Measurements from ENCODE around the gene CD2BP2.
"Not testable (repeated sequence)": the region's sequence is repeated elsewhere in the genome, so short reads cannot be mapped to it uniquely, and the experiment has no call there.

The CD2BP2 gene

DNA sequence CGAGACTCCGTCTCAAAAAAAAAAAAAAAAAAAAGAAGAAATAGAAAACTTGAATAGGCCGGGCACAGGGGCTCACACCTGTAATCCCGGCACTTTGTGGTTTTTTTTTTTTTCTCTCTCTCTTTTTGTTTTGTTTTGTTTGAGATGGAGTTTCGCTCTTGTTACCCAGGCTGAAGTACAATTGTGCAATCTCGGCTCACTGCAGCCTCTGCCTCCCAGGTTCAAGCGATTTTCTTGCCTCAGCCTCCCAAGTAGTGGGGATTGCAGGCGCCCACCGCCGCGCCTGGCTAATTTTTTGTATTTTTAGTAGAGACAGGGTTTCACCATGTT, 11.7 kb downstream of the CD2BP2 start:
- H3K4me1 Mint-ChIP-seq: peaks cover 15% of the 10 kb centered on the region
- DNase-seq, ATAC-seq, H3K27ac Mint-ChIP-seq, H3K4me3 Mint-ChIP-seq, H3K9me3 Mint-ChIP-seq, H3K27me3 Mint-ChIP-seq: not testable (repeated sequence)

- Mint-ChIP-seq H3K4me3 (no peak overlapping the region), H3K9me3 (no peaks in the 10 kb centered on the region), H3K27ac (peak overlapping the region in 1 of 2 donors; percentile 27), H3K27me3 (no peaks in the 10 kb centered on the region), H3K4me1 (peaks cover 15% of the 10 kb centered on the region)
- ATAC-seq (no peak), DNase-seq (peak in 1 of 2 donors; percentile 9)
Measured at GRCh38 chr16:30342751-30343490, 12.2 kb downstream of the CD2BP2 start.

DNA sequence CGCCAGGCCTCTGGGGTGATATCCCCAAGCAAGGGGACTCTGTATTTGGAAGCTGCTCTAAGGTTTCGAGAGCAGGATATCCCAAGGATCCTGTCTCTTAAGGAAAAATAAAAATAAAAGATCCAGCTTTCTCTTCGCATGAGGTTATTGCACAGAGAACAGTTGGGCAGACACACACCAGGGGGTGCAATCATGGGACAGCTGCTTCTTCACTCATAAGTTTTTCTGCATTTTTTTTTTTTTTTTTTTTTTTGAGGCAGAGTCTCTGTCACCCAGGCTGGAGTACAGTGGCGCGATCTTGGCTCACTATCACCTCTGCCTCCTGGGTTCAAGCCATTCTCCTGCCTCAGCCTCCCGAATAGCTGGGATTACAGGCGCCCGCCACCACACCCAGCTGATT, 13.1 kb downstream of the CD2BP2 start:
- Mint-ChIP-seq H3K27ac (peak overlapping the region in 1 of 2 donors; percentile 71), H3K4me1 (peaks cover 15% of the 10 kb centered on the region)
- ATAC-seq, DNase-seq, H3K27me3 Mint-ChIP-seq, H3K4me3 Mint-ChIP-seq, H3K9me3 Mint-ChIP-seq: not testable (repeated sequence)

DNA sequence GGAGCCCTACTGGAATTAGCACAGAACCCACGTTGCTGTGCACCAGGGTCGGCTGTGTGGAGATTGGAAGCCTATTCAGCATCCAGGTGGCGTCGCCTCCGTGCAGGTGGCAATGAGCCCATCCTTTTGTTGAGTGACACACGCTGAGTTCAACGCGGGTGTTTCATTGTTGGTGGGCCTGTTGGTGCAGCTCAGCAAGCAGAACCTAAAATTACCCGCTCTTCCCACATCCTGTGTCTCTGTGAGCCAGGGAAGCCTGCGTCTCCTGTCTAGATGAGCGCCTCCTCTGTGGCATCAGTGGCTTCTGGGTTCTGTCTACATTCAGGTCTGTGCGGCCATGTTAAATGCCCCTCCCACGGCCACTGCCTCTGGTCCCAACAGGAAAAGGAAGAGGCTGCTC, 14.5 kb downstream of the CD2BP2 start:
- H3K27ac Mint-ChIP-seq: peak overlapping the region in 1 of 2 donors; percentile 65
- no peaks in the 10 kb centered on the region for H3K27me3 Mint-ChIP-seq
- H3K4me1 Mint-ChIP-seq: peaks cover 22% of the 10 kb centered on the region
- ATAC-seq: peak; percentile 56
- no peak for DNase-seq
- H3K4me3 Mint-ChIP-seq: peak overlapping the region in 1 of 2 donors; percentile 56
- no peaks in the 10 kb centered on the region for H3K9me3 Mint-ChIP-seq

DNA sequence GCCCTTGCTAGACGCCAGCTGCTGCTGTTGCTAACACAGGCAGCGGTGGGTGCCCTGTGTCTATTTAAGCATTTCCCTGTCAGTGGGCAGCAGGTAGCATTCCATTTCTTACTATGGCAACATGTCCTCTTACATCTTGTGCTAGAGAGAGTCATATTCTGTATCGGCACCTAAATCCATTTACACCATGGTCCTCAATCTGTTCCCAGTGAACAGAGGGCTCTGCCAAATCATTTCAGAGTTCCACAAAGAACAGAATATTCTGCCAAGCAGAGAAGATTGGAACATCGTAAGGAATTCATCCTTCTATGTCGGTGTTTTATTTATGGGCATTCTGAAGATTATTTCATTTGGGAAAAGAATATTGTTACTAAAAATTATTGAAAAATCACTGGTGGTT, 16.4 kb downstream of the CD2BP2 start:
- DNase-seq, ATAC-seq, H3K27ac Mint-ChIP-seq, H3K9me3 Mint-ChIP-seq, H3K27me3 Mint-ChIP-seq, H3K4me3 Mint-ChIP-seq: not testable (repeated sequence)
- peaks cover 27% of the 10 kb centered on the region for H3K4me1 Mint-ChIP-seq

- not testable (repeated sequence) for H3K4me3 Mint-ChIP-seq, H3K27me3 Mint-ChIP-seq, ATAC-seq, H3K27ac Mint-ChIP-seq, H3K9me3 Mint-ChIP-seq, DNase-seq
- H3K4me1 Mint-ChIP-seq: peaks cover 27% of the 10 kb centered on the region
Measured at GRCh38 chr16:30337964-30338357, 17.1 kb downstream of the CD2BP2 start.

DNA sequence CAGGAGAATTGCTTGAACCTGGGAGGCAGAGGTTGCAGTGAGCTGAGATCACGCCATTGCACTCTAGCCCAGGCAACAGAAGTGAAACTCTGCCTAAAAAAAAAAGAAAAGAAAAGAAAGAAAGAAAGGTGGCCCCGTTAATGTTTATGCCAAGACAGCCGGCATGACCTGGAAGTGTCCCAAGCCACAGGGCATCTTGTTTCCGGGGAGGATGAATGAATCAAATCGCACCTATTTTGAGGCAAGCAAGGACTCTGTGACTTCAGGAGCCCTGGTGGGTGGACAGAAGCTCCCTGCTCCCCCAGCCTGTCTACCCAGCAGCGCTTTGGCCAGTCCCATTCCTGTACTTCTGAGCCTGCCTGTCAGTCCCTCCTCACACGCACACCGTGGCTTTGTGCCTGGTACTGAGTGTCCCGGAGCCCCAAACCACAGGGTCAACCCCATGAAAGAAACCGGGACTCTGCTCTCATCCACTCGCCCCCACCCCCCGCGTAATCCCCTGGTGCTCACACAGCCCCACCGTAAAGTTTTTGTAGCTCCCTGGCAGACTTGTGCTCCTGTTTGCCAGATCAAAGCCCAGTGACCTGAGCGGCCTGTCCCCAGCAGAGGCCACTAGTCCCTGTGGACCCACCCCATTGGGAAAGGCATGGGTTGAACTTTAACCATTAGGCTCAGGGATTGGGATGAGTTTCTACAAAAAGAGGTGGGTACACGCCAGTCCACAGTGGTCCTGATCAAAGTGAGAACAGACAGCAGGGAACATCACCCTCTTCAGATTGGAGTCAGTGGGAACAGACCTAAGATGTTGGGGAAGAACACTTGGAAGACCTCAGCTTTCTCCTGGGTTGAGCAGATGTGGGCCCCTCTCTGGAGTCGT, 19.3 kb downstream of the CD2BP2 start:
- ATAC-seq: peak; percentile 29
- H3K4me3 Mint-ChIP-seq: peak overlapping the region; percentile 81 to 86
- no peaks in the 10 kb centered on the region for H3K9me3 Mint-ChIP-seq
- H3K27ac Mint-ChIP-seq: peak overlapping the region; percentile 83 to 93
- no peaks in the 10 kb centered on the region for H3K27me3 Mint-ChIP-seq
- H3K4me1 Mint-ChIP-seq: peaks cover 32% of the 10 kb centered on the region
- DNase-seq: no peak

- H3K4me3 Mint-ChIP-seq: peak overlapping the region; percentile 81 to 86
- ATAC-seq: peak; percentile 83
- H3K27me3 Mint-ChIP-seq, H3K9me3 Mint-ChIP-seq: not testable (repeated sequence)
- H3K27ac Mint-ChIP-seq: peak overlapping the region; percentile 83 to 93
- peak; percentile 86 to 90 for DNase-seq
- H3K4me1 Mint-ChIP-seq: peaks cover 25% of the 10 kb centered on the region
Measured at GRCh38 chr16:30335028-30335597, 20.0 kb downstream of the CD2BP2 start.

DNA sequence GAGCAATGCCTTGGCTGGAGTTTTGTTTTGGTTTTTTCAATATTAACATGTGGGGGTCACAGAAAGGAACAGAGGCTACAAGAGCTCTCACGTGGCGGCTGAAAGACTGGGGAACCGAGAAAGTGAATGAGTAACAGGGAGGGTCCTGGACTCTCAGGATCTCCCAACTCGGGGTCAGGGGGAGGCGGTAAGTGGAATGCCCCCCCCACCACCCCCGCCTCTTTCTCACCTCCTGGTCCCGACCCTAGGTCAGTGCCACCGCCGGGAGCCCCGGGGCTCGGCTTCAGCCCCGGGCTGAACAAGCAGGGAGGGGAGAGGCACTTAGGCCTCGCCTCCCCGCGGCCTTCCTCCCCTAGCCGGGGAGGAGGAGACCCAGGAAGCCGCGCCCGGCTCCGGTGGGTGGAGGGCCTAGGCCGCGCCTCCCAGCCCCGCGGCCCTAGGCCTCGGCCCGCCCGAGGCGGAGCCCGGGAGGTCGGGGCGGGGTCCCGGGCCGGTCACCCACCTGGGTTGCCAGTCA, 20.6 kb downstream of the CD2BP2 start:
- DNase-seq (peak; percentile 87 to 88), ATAC-seq (peak; percentile 95)
- H3K27me3 Mint-ChIP-seq, H3K9me3 Mint-ChIP-seq: not testable (repeated sequence)
- Mint-ChIP-seq H3K27ac (peak overlapping the region; percentile 77 to 83), H3K4me1 (peaks cover 25% of the 10 kb centered on the region), H3K4me3 (peak overlapping the region; percentile 86 to 94)

- DNase-seq, H3K27me3 Mint-ChIP-seq, ATAC-seq, H3K4me3 Mint-ChIP-seq, H3K9me3 Mint-ChIP-seq, H3K27ac Mint-ChIP-seq: not testable (repeated sequence)
- H3K4me1 Mint-ChIP-seq: peaks cover 26% of the 10 kb centered on the region
Measured at GRCh38 chr16:30324220-30324619, 30.9 kb downstream of the CD2BP2 start.

- H3K27ac Mint-ChIP-seq, H3K9me3 Mint-ChIP-seq, ATAC-seq, H3K4me1 Mint-ChIP-seq, H3K4me3 Mint-ChIP-seq, DNase-seq, H3K27me3 Mint-ChIP-seq: not testable (repeated sequence)
Measured at GRCh38 chr16:30318647-30319046, 36.5 kb downstream of the CD2BP2 start.

GRCh38 chr16:30310937-30311336, 44.2 kb downstream of the CD2BP2 start:
- H3K4me3 Mint-ChIP-seq, H3K9me3 Mint-ChIP-seq, H3K27ac Mint-ChIP-seq, ATAC-seq, DNase-seq, H3K27me3 Mint-ChIP-seq: not testable (repeated sequence)
- H3K4me1 Mint-ChIP-seq: peaks cover 26% of the 10 kb centered on the region

DNA sequence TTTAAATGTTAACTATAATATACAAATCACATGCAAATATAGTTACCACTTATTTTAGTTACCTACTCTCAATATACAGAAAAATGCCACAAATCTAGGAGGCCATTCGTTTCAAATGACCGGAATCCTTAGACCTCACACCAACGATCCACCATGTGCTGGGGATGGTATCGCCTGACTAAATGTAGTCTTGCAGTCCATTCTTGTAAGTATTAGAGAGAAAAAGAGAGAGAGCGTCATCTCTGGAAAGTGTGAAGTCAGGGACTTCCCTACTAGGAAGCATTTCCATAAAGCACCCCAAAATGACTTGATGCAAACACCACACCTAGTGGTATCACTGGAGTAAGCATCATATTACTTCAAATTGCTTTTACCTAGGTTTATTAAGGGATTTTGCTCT, 45.9 kb downstream of the CD2BP2 start:
- H3K27ac Mint-ChIP-seq: peak overlapping the region; percentile 60 to 89
- H3K9me3 Mint-ChIP-seq, ATAC-seq, H3K27me3 Mint-ChIP-seq, DNase-seq: not testable (repeated sequence)
- H3K4me1 Mint-ChIP-seq: peaks cover 26% of the 10 kb centered on the region
- H3K4me3 Mint-ChIP-seq: peak overlapping the region in 1 of 2 donors; percentile 21

Data from stimulated activated naive CD8-positive, alpha-beta T cell treated with anti-CD3 and anti-CD28 coated beads, Interleukin-15, amount 100 ng/mL, for 72 hours (primary cell).